ENCODE measurements around the gene RORC.

- TF ChIP-seq CTCF (IDR thresholded peaks at IDR 0.05) (no peak), EP300 (IDR thresholded peaks at IDR 0.05) (no peak), POLR2AphosphoS5 (IDR thresholded peaks at IDR 0.05) (no peak), POLR2A (IDR thresholded peaks at IDR 0.05) (no peak)
These were observed 5.6 kb upstream of the RORC start for GRCh38 chr1:151837197-151837596.
